ENCODE results near the gene TLCD2. TPM values are rescaled to one million over a fixed set of nuclear protein-coding genes. Genes with fewer than 3 reads are reported as not detected.
"Not testable (repeated sequence)": the region's sequence is repeated elsewhere in the genome, so short reads cannot be mapped to it uniquely, and the experiment has no call there.

Gene TLCD2
- total RNA-seq, 2 donors from 2014 or later = 7.6 to 8.2 TPM

DNA sequence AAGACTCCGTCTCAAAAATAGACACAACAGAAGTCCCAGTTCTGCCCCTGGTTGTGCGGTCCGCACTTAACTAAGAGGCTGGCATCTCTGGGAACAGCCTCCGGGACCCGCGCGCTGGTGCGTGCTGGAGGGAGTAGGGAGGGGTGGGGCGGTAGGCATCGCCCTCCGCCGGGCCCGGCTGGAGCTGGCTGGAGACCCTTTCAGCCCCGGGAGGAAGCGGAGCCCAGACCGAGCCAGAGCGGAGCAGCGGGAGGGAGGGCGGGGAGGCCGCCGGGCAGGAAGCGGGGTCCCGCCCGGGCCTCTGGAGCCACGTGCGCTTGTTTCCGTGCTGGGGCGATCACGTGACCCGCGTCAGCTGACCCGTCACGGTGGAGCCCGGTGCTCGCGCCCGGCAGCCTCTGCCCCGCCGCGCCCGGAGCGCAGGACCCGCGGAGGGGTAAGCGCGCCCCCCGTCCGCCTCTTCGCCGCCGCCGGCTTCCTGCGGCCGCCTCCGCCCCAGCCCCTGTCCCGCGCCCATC is 14.2 kb upstream of the TLCD2 start, which contains the start of gene WDR81:
WDR81 (plus strand) TSS at position 354 of the 518 bp plus-strand sequence. CDS start 256 bp downstream, outside the sequence.
- intact Hi-C loops (cut with DNase I) = loop anchor here in 1 of 2 donors (2.0 to 10.0 kb wide), 2 partner anchors 38 to 140 kb away; partner anchors contain the start of gene SERPINF1

GRCh38 chr17:1722022-1722421 is 11.8 kb upstream of the TLCD2 start:
- not testable (repeated sequence) for DNase-seq (ENCODE audit: low spot score)
- intact Hi-C loops (cut with DNase I) = loop anchor here in 1 of 2 donors (10.0 kb wide), 1 partner anchor 143 kb away; no protein-coding TSS in a partner anchor

More for the DNA sequence above, 14.2 kb upstream of the TLCD2 start, which contains the start of gene WDR81:
- DNase-seq (ENCODE audit: low spot score) = peak; percentile 98

DNA sequence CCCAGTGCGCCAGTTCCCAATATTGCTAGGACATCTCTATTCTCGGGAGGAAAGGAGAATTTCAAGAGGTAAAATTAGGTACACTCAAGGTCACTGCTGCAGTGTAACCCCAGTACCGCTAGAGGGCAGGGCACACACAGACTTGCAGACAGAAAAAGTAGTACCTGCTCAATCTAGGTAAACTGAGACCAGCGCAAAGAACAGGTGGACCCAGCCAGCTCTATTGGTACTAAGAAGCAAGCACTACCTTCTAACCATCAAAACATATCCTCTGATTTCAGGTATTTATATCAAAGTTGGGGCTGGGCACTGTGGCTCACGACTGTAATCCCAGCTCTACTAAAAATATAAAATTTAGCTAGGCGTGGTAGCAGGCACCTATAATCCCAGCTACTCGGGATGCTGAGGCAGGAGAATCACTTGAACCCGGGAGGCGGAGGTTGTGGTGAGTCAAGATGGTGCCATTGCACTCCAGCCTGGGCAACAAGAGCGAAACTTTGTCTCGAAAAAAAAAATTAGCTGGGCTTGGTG is 10.7 kb upstream of the TLCD2 start:
- peak; percentile 85 for DNase-seq (ENCODE audit: low spot score)

DNA sequence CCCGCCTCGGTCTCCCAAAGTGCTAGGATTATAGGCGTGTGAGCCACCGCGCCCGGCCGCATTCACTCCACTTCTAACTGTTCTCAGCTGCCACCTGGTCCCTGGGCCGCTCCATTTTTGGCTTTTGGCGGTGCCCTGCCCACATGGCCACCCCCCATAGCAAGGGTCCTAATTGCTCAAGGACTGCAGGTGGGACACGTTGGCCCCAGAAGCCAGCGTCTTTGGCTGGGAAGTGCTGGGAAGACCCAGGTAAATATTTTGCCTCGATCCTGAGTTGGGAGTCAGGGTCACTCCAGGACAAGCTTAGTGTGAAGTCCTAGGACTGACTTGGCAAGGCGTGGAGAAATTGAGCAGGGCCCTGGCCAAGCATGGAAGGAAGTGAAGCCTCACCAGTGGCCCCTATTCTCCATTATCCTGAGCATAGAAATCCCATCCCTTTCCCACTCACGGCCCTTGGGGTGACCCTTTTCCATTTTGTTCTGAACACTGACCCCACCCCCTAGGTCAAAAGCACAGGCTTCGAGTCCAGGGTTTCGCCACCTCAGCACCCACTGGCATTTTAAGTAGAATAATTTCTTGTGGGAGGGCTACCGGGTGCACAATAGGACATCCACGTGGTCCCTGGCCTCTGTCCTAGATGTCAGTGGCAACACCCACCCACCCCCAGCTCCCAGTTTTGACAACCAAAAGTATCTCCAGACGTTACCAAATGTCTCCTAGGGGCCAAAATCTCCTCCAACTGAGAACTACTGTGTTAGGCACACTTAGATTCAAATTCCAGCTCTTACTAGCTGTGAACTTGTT is 8.4 kb upstream of the TLCD2 start:
- DNase-seq (ENCODE audit: low spot score) = peak; percentile 82
- intact Hi-C loops (cut with DNase I) = loop anchor here in 1 of 2 donors (5.0 kb wide), 1 partner anchor 549 kb away; no protein-coding TSS in a partner anchor

More for the DNA sequence above, 10.7 kb upstream of the TLCD2 start:
- intact Hi-C loops (cut with DNase I) = loop anchor here in 1 of 2 donors (2.0 to 10.0 kb wide), 2 partner anchors 64 to 144 kb away; no protein-coding TSS in a partner anchor

DNA sequence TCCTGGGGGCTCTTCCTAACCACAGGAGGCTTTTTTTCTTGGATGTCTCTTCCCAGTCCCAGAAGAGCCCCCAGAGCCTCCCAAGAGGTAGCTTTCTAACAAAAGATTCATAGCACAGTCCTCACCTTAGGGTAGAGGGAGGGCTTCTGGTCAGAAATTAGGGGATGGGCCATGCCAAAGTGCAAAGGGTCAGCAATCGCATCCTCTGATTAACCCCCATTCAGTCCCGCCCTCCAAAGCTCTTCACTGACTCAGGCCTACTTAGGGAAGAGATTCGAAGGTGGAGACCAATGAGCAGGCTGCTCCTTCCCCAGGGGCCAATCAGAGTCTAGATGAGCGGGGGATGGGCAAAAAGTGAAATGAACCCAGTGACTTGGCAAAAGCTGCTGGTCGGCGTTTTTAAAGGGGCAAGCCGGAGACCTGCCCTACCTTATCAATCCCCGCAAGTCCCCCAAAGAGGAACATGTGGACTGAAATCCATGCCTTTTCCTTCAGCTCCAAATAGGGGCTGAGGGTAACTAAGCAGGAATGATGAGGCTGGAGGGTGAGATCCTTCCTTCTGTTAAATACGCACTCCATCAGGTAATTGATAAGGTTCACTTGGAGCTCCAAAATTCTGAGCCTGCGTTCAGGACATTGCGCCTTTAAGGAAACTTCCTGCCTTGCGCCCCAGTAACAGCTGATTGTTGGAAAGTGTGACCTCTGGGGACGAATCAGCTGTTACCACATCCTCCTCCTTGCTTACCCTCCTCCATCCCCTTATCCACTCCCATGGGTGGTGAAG is 6.9 kb upstream of the TLCD2 start:
- intact Hi-C loops (cut with DNase I) = loop anchor here in 1 of 2 donors (2.0 to 5.0 kb wide), 2 partner anchors 50 to 550 kb away; no protein-coding TSS in a partner anchor
- peak; percentile 96 for DNase-seq (ENCODE audit: low spot score)

GRCh38 chr17:1716076-1716911 is 6.1 kb upstream of the TLCD2 start:
- peak; percentile 100 for DNase-seq (ENCODE audit: low spot score)
- intact Hi-C loops (cut with DNase I) = loop anchor here in 1 of 2 donors (2.0 to 5.0 kb wide), 2 partner anchors 49 to 551 kb away; no protein-coding TSS in a partner anchor

- intact Hi-C loops (cut with DNase I) = loop anchor here in 1 of 2 donors (2.0 to 5.0 kb wide), 2 partner anchors 49 to 552 kb away; no protein-coding TSS in a partner anchor
Observed at GRCh38 chr17:1715803-1716075, 5.6 kb upstream of the TLCD2 start.

GRCh38 chr17:1714980-1715802 is 5.0 kb upstream of the TLCD2 start:
- peak; percentile 97 for DNase-seq (ENCODE audit: low spot score)
- intact Hi-C loops (cut with DNase I) = loop anchor here (5.0 kb wide), 2 partner anchors 63 to 552 kb away; no protein-coding TSS in a partner anchor

More at GRCh38 chr17:1715803-1716075, 5.6 kb upstream of the TLCD2 start:
- no peak for DNase-seq (ENCODE audit: low spot score)

DNA sequence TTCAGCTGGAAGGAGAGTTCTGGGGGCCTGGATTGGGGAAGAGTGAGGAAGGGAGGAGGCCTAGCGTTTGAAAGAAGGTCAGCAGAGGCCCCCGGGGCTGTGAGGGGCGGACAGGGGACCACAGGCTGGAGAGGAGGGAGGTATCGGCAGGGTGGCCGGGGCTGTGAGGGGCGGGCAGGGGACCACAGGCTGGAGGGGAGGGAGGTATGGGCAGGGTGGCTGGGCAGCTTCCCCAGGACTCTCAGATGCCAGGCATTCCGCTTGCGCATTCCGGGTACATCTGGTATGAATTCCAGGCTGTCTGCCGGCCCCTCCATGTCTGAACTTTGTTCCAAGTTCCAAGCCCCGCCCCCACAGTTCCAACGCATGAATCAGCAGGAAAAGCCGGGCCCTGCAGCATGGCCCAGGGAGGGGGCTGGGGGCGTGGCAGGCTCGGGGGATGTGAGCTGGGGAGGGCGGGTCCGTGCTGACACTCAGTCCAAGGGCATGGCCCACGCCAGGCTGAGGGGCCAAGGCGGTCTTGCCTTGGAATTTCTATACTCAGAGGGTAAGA is 4.3 kb upstream of the TLCD2 start:
- DNase-seq (ENCODE audit: low spot score) = peak; percentile 99
- intact Hi-C loops (cut with DNase I) = loop anchor here in 1 of 2 donors (5.0 kb wide), 1 partner anchor 62 kb away; no protein-coding TSS in a partner anchor

GRCh38 chr17:1713878-1714426 is 3.8 kb upstream of the TLCD2 start:
- peak; percentile 84 for DNase-seq (ENCODE audit: low spot score)
- intact Hi-C loops (cut with DNase I) = loop anchor here in 1 of 2 donors (5.0 kb wide), 1 partner anchor 62 kb away; no protein-coding TSS in a partner anchor

- DNase-seq (ENCODE audit: low spot score) = no peak
Observed at GRCh38 chr17:1713160-1713877, 3.1 kb upstream of the TLCD2 start.

DNA sequence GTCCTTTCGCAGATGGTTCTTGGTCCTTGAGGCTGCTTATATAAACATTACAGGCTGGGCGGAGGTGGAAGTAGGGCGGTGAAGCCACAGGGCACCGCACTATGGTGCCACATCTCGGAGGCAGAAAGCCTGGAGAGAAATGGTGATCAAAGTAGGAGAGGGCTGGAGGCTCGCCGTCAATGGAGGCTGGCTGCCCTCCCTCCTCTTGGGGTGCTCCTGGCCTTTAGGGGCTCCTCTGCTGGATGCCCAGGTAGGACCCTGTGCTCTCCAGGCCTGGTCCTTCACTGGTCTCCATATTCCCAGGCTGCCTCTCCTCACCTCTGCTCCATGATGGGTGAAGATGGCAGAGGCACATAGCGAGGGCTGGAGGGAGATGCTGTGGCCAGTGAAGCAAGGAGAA is 2.1 kb upstream of the TLCD2 start:
- intact Hi-C loops (cut with DNase I) = loop anchor here in 1 of 2 donors (5.0 kb wide), 1 partner anchor 60 kb away; no protein-coding TSS in a partner anchor

More at GRCh38 chr17:1713160-1713877, 3.1 kb upstream of the TLCD2 start:
- intact Hi-C loops (cut with DNase I) = loop anchor here in 1 of 2 donors (5.0 kb wide), 1 partner anchor 61 kb away; no protein-coding TSS in a partner anchor

DNA sequence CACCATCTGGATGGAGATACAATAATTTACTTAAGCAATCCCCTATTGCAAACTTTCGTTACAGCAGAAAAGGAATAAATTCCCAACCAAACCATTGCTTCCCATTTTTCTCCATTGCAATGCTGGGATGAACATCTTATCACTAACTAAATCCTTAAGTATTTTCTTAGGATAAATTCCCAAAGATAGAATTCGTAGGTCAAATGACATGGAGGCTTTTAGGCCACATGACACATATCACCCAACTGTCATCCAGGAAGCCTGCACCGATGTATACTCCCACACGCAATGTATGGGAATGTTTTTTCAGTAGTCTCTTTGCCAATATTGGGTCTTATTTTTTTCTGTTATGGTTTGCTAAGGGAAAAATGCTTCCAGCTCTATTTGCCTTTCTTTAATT is 1.6 kb upstream of the TLCD2 start:
- intact Hi-C loops (cut with DNase I) = loop anchor here in 1 of 2 donors (5.0 kb wide), 1 partner anchor 60 kb away; no protein-coding TSS in a partner anchor
- DNase-seq (ENCODE audit: low spot score) = no peak

More for the DNA sequence above, 2.1 kb upstream of the TLCD2 start:
- no peak for DNase-seq (ENCODE audit: low spot score)

GRCh38 chr17:1710807-1711553 is 803 bp upstream of the TLCD2 start:
- intact Hi-C loops (cut with DNase I) = loop anchor here in 1 of 2 donors (5.0 kb wide), 1 partner anchor 59 kb away; no protein-coding TSS in a partner anchor
- DNase-seq (ENCODE audit: low spot score) = peak; percentile 83
